Measurements from ENCODE around the gene FLT3LG. TPM values are rescaled to one million over a fixed set of nuclear protein-coding genes. Genes with fewer than 3 reads are reported as not detected.
A peak's percentile ranks its signal among the peaks of the same experiment; 100 is the strongest.

The FLT3LG gene
- total and polyA plus RNA-seq, 9 of the 15 experiments (the other 6 are each of a cell fraction or from before 2014, with no cell fraction given): 0.31 to 6.4 (median 1.1) TPM

- TF ChIP-seq, protein P1, sequence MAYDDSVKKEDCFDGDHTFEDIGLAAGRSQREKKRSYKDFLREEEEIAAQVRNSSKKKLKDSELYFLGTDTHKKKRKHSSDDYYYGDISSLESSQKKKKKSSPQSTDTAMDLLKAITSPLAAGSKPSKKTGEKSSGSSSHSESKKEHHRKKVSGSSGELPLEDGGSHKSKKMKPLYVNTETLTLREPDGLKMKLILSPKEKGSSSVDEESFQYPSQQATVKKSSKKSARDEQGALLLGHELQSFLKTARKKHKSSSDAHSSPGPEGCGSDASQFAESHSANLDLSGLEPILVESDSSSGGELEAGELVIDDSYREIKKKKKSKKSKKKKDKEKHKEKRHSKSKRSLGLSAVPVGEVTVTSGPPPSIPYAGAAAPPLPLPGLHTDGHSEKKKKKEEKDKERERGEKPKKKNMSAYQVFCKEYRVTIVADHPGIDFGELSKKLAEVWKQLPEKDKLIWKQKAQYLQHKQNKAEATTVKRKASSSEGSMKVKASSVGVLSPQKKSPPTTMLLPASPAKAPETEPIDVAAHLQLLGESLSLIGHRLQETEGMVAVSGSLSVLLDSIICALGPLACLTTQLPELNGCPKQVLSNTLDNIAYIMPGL (CRISPR knock-in tag; IDR thresholded peaks at IDR 0.05): no peak
- TF ChIP-seq ZNF830 (CRISPR knock-in tag; IDR thresholded peaks at IDR 0.05): no peak
- TF ChIP-seq STAT5A (IDR thresholded peaks at IDR 0.05; ENCODE audit: borderline replicate concordance, low read length): no peak
- TF ChIP-seq, protein P2, sequence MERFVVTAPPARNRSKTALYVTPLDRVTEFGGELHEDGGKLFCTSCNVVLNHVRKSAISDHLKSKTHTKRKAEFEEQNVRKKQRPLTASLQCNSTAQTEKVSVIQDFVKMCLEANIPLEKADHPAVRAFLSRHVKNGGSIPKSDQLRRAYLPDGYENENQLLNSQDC (CRISPR knock-in tag; IDR thresholded peaks at IDR 0.05): no peak
- TF ChIP-seq RBBP5 (IDR thresholded peaks at IDR 0.05; ENCODE audit: borderline replicate concordance, insufficient read depth, low read length, poor library complexity, severe bottlenecking): no peak
- TF ChIP-seq, protein P3, sequence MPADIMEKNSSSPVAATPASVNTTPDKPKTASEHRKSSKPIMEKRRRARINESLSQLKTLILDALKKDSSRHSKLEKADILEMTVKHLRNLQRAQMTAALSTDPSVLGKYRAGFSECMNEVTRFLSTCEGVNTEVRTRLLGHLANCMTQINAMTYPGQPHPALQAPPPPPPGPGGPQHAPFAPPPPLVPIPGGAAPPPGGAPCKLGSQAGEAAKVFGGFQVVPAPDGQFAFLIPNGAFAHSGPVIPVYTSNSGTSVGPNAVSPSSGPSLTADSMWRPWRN (IDR thresholded peaks at IDR 0.05; ENCODE audit: low read depth): no peak
- TF ChIP-seq, protein P4, sequence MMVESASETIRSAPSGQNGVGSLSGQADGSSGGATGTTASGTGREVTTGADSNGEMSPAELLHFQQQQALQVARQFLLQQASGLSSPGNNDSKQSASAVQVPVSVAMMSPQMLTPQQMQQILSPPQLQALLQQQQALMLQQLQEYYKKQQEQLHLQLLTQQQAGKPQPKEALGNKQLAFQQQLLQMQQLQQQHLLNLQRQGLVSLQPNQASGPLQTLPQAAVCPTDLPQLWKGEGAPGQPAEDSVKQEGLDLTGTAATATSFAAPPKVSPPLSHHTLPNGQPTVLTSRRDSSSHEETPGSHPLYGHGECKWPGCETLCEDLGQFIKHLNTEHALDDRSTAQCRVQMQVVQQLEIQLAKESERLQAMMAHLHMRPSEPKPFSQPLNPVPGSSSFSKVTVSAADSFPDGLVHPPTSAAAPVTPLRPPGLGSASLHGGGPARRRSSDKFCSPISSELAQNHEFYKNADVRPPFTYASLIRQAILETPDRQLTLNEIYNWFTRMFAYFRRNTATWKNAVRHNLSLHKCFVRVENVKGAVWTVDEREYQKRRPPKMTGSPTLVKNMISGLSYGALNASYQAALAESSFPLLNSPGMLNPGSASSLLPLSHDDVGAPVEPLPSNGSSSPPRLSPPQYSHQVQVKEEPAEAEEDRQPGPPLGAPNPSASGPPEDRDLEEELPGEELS (CRISPR knock-in tag; IDR thresholded peaks at IDR 0.05; ENCODE audit: borderline replicate concordance): no peak
- TF ChIP-seq CTCF (IDR thresholded peaks at IDR 0.05 in 2 of 3, conservative IDR thresholded peaks at IDR 0.05 in 1 of 3; ENCODE audit: insufficient read depth in 2 of 3, low read depth in 1 of 3, low read length in 3 of 3): 0 out of 6 replicates have a peak, but pooled peaks of 1 of the 3 experiments have one; percentile 17
- TF ChIP-seq POLR2G (IDR thresholded peaks at IDR 0.05; ENCODE audit: low read depth, low read length): 0 out of 2 replicates have a peak, but pooled peaks have one; percentile 18
- TF ChIP-seq, protein P5, sequence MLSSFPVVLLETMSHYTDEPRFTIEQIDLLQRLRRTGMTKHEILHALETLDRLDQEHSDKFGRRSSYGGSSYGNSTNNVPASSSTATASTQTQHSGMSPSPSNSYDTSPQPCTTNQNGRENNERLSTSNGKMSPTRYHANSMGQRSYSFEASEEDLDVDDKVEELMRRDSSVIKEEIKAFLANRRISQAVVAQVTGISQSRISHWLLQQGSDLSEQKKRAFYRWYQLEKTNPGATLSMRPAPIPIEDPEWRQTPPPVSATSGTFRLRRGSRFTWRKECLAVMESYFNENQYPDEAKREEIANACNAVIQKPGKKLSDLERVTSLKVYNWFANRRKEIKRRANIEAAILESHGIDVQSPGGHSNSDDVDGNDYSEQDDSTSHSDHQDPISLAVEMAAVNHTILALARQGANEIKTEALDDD (IDR thresholded peaks at IDR 0.05): no peak
- no peak for TF ChIP-seq RHOXF2B (CRISPR knock-in tag; conservative IDR thresholded peaks at IDR 0.05)
- no peak for TF ChIP-seq GTF2A2 (tag; IDR thresholded peaks at IDR 0.05)
- TF ChIP-seq LCOR (CRISPR knock-in tag; IDR thresholded peaks at IDR 0.05): no peak
- TF ChIP-seq, protein P6, sequence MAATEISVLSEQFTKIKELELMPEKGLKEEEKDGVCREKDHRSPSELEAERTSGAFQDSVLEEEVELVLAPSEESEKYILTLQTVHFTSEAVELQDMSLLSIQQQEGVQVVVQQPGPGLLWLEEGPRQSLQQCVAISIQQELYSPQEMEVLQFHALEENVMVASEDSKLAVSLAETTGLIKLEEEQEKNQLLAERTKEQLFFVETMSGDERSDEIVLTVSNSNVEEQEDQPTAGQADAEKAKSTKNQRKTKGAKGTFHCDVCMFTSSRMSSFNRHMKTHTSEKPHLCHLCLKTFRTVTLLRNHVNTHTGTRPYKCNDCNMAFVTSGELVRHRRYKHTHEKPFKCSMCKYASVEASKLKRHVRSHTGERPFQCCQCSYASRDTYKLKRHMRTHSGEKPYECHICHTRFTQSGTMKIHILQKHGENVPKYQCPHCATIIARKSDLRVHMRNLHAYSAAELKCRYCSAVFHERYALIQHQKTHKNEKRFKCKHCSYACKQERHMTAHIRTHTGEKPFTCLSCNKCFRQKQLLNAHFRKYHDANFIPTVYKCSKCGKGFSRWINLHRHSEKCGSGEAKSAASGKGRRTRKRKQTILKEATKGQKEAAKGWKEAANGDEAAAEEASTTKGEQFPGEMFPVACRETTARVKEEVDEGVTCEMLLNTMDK (IDR thresholded peaks at IDR 0.05; ENCODE audit: borderline replicate concordance, insufficient read depth, low read depth, low read length, poor library complexity, severe bottlenecking): peak; percentile 52
These were observed 28.0 kb upstream of the FLT3LG start (continued) for GRCh38 chr19:49445997-49446396.
